T1000 (cell line): ENCODE measurements around the gene FOXA1.

Experiments
- DNase-seq: peaks from one replicate; lab custom pipeline; 2025; ENCODE audit warnings: mixed read lengths; lab: John Stamatoyannopoulos, UW

FOXA1 gene

GRCh38 chr14:37602605-37603453, 7.8 kb upstream of the FOXA1 start:
- no peak for DNase-seq

- DNase-seq: no peak
These were observed 6.8 kb upstream of the FOXA1 start for GRCh38 chr14:37601865-37602264.

- DNase-seq: no peak
These were observed 6.1 kb upstream of the FOXA1 start for GRCh38 chr14:37600880-37601741.

- DNase-seq: no peak
These were observed 4.7 kb upstream of the FOXA1 start for GRCh38 chr14:37599507-37600368.

GRCh38 chr14:37598747-37599506, 3.9 kb upstream of the FOXA1 start:
- no peak for DNase-seq

- DNase-seq: no peak
These were observed 3.1 kb upstream of the FOXA1 start for GRCh38 chr14:37597914-37598746.

GRCh38 chr14:37597538-37597913, 2.5 kb upstream of the FOXA1 start:
- DNase-seq: no peak

- DNase-seq: no peak
These were observed 1.9 kb upstream of the FOXA1 start for GRCh38 chr14:37596790-37597472.

GRCh38 chr14:37595809-37596621, 966 bp upstream of the FOXA1 start:
- DNase-seq: peak; percentile 29

GRCh38 chr14:37594238-37594970, 645 bp downstream of the FOXA1 start:
- peak; percentile 69 for DNase-seq

GRCh38 chr14:37593511-37594237, 1.4 kb downstream of the FOXA1 start:
- DNase-seq: no peak

GRCh38 chr14:37592482-37593408, 2.3 kb downstream of the FOXA1 start:
- no peak for DNase-seq

GRCh38 chr14:37591941-37592481, 3.0 kb downstream of the FOXA1 start:
- no peak for DNase-seq

GRCh38 chr14:37591311-37591940, 3.6 kb downstream of the FOXA1 start:
- no peak for DNase-seq

GRCh38 chr14:37590428-37591139, 4.5 kb downstream of the FOXA1 start:
- DNase-seq: no peak
